Measurements from ENCODE around the gene NGB.
"Not testable (repeated sequence)": the region's sequence is repeated elsewhere in the genome, so short reads cannot be mapped to it uniquely, and the experiment has no call there.

Gene NGB

DNA sequence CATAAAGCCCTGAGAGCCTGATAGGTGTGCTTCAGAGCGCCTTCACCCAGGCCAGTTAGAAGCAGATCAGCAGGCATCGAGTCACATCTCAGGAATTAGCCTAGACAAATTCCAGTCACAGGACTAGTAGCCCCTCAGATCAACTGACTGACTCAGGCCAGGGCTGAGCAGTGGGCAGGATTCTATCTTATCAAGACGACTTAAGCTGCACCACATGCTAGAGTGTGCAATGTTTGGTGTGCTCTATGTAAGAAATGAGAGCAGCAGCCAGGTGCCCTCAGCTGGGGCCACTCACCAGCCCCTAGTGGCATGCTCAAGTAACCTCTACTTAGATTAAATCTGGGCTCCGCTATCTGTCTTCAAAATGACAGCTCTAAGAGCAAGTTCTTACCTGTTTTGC, 19.7 kb upstream of the NGB start:
- DNase-seq: no peak

DNA sequence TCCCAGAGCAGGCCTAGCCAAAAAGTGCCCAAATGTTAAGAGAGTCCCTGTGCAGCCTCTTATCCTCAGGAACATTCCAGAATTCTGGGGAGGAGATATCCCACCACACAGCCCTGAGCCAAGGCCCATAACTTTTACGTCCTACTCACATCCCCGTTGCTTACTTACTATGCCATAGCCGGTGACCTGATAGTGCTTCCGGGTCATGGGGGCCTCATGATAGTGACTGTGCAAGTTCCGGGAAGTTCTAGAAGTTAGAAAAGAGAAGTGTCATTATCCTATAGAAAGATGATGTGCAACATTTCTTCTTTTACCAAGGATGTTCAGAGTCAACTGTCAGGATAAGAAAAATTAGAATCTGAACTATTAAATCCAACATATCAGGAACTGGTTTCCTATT, 15.6 kb upstream of the NGB start:
- DNase-seq: no peak

DNA sequence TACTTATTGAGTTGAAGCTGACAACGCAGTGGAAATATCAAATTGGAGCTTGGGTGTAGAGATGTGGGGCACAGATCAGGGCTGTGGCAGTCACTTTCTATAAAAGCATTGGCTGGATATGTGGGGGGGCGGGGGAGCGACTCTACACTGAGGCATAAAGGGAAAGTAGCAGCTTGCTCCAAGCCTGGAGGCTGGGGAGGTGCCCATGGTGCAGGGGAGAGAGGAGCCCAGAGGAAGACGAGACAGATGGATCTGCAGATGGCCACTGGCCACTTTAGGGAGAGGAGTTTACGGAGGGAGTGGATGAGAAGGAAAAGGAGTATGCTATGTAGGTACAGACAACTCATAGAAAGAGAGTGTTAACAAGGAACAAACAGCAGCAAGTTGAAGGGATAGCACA, 13.5 kb upstream of the NGB start:
- no peak for DNase-seq

DNA sequence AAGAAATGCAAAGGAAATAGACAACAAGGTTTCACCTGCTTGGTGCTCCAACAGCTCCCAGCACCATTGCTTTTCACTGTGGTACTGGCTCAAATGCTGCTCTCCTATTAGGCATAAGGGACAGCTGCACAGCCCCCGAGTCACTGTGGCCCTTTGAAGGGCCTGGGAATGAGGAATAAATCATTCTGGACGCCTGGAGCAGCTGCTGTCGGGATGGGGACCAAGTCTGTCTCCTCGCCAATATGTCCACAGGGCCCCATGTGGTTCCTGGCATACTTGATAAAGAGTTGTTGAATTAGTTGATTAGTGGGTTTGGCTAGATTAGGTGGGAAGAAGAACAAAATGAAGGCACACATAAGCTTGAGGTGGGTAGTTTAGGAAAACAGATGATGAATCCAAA, 13.1 kb upstream of the NGB start:
- DNase-seq: no peak

DNA sequence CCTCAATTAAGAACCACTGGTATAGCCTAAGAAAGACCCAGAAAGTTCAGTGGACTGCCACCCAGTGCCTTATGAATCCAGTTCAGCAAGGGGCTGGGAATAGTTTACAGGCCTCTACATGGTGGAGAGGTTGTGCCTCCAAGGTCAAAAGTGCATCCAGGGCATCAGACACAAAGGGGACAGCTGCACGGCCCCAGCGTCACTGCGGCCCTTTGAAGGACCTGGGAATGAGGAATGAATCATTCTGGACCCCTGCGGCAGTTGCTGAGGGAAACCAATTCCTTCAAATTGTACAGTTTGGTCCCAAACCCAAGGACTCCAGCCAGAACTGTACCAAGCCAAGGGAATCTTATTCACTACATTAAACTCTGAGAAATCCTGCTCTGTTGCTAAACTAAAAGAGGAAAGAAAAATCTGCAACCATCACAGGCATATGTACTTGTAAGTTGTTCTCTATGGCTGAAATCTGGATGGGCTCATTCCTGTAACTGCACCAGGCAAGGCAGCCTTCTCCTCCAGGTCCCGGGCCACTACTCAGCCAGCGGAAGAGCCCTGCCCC, 10.9 kb upstream of the NGB start:
- DNase-seq: no peak

DNA sequence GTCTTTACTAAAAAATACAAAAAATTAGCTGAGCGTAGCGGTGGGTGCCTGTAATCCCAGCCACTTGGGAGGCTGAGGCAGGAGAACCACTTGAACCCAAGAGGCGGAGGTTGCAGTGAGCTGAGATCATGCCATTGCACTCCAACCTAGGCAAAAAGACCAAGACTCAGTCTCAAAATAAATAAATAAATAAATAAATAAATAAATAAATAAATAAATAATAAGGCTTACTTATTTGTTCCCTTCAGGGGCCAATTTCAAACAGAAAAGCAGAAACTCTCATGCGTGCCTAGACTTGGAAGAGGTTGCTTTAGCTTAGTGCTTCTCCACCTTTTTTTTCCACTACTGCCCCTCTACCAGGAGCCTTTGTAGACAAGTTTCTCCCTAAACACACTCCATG, 9.9 kb upstream of the NGB start:
- DNase-seq: not testable (repeated sequence)

DNA sequence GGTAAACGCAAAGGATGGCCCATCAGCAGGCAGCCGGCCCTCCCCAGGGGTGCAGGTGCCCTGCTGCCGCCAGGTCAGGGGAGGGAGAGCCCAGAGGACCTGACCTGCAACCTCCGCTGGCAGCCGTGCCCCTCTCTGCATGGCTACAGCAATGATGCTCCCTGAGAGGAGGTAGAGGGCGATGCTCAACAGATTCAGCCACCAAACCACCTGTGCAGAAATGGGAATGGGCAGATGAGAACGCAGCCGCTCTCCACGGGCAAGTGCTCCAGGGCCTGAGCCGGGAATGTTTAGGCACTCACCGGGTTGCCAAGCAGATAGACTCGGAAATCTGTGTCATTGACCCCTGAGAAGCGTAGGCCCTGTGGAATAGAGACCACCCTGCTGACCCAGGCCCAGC, 8.7 kb upstream of the NGB start:
- no peak for DNase-seq

DNA sequence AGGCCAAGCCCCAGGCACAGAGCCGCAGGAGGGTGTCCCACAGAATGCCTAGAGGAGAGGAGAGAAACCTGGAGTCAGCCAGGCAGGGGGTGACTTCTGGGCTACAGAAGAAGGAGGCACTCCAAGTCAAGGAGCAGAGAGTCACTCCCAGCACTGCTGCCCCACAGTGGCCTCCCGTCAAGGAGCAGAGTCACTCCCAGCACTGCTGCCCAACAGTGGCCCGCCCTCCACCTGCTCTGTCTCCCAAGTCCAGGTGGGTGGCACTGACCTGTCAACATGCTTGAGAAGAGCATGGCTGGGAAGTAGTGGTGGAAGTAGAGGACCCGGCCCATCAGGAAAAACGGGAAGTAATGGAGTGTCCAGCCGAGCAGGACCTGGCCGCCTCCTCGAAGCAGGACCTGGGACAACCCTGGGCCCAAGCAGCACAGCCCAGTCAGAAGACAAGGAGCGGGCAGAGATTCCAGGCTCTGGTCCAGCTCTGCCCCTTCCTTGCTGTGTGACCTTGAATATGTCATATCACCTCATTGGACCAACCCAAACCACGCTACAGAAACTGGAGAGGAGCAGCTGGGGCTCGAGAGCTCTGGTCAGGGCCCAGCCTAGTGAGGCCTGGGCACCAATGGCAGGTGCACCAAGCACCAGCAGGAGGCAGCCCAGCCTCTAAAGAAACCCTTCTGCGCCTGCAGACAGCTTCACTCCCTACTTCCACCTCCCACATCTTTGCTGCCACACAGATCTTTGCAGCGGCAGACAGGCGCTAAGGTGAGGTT, 7.6 kb upstream of the NGB start:
- DNase-seq: no peak

DNA sequence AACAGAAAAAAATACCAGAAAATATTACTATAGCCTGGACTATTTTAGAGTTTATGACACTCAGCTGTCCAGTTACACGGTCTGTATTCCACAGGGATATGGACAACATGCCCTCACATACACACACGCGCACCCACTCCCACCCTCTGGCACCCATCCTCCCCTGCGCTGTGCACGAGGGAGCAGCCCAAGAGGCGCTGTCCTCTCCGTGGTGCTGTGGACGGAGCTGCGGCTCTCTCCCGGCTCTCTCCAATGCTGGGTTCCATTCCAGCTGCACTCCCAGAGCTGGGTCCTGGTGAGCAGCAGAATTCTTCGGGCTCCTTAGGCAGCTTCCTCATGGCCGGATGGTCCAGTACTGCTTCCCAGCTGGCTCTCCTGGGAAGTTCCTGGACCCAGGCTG, 6.0 kb upstream of the NGB start:
- no peak for DNase-seq

DNA sequence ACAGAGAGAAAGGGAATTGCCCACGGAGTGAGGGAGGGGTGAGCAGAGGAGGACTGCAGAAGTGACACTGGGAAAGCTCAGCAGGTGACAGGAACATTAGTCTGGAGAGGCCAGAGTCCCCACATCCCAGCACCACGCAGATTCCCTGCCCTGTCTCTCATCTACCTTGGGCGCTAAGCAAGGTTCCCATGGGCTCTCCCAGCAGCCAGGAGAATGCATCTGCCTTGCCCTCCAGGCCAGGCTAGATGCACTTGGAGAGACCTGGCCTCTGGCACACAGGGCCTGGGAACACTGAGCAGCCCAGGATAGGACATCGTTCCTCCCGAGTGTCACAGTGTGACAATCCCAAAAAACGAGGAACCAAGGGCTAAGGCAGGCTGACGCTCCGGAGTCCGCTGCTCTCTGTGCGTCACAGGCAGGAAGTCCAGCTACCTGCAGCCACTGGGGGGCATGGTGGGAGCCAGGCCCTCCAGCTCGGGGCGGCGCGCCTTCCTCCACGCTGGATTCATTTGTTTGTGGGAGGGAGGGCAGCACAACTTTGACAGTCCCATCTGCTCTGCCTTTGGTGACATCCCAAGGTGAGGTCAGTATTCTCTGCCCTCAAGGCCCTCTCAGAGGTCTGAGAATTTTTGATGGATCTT, 5.4 kb upstream of the NGB start:
- no peak for DNase-seq

DNA sequence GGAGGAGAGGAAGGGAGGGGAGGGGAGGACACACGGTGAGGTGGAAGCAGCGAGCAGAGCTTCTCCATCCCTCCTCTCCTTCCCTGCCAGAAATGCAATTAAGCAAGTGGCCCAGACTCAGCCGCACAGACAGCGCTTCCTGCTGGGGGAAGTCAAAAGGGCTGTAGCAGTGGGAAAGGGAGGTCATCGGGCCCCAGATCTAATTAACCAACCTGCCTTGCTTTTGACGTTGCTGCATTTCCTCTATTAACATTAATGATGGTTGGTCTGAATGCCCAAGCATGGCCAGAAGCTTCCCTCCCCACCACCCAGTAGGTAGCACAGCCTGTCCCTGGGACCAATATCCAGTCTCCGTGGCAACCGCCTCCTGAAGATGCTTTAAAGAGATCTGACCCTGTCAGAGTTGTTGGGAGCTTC, 4.6 kb upstream of the NGB start:
- no peak for DNase-seq

DNA sequence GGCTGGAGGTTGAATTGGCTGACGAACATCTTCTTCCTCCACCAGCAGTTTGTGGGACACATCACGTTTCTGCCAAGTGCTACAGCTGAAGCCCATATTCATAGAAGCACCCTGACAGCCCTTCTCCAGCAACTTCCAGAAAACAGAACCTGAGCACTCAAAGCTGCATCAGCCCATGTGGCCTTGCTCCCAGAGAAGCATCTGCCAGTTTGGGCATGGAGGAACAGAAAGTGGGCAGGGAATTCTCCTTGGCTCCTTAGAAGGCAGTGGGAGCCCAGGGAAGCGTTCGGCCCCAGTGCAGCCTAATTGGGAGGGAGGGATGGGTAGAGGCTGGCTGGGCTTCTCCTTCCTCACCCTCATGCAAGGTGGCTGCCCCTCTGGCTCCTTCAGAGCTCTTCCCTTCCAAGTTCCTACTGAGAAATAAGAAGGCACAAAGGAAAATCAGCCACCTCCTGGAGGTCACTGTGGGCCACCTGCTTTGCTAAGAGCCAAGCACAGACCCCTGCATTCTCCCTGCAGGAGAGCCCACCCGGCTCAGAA, 4.1 kb upstream of the NGB start:
- DNase-seq: no peak

DNA sequence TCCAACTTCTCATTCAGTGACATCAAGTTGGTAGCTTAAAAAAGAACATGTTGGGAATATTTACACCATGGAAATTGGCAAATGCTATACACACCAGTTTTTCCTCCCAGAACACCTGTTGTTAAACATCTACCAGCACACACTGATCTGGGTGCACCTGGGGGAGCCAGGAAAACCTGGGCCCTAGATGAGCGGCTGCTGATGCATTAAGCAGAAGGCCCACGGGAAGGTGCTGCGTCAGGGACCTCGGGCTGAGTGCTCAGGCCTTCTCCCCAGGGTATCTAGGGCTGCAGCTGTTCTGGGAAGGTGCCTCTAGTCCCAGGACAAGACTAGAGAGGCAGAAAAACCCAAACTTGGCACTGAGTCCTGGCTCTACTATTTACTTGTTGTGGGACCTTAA, 2.8 kb upstream of the NGB start:
- DNase-seq: no peak

DNA sequence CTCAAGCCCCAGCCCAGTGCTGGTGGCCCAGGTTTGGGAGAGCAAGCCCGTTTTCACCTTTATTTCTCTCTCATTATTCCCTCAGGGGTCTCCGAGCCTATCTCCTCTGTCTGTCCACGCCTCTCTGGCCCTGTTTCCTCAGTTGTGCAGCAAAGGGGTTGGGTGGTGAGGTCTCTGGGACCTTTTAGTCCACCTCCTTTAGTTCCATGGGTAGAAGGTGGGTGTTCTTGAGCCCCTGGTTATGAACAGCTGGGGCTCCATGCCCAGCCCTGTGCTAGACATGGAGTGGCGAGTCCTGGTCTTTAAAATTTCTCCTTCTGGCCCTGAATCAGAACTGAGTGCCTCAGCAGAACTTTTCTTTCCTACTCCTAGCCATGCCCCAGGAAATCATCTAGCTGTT, 1.3 kb upstream of the NGB start:
- no peak for DNase-seq

DNA sequence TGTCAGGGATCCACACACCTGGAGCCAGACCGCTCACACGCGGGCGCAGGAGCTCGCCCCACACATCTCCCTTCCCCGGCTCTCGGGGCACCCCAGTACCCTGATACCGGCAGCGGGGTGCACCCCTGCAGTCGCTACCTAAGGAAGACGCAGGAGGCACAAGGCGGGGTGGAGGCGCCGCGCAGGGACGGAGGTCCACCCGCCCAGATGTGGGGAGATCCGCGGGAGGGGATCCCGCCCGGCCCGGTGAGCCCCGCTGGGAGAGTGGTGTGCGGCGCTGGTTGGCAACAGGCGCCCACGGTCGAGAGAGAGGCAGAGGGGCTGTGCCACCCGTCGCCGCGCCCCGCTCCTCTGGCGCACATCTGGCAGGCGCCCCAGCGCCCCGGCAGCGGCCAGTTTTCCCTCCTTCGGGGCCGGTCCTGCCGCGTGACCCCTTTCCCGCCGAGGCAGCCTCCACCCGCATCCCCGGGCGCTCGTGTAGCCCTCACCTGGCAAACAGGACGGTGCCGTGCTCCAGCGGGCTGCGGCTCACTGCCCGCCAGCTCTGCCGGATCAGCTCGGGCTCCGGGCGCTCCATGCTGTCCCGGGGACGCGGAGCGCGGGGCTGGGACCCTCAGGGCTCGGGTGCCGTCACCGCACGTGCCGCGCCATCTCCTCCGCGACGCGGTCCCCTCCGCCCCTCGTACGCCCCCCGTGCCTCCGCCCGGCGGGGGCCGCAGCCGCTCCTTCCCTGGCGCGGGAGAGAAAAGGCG, 469 bp downstream of the NGB start:
- DNase-seq: no peak

DNA sequence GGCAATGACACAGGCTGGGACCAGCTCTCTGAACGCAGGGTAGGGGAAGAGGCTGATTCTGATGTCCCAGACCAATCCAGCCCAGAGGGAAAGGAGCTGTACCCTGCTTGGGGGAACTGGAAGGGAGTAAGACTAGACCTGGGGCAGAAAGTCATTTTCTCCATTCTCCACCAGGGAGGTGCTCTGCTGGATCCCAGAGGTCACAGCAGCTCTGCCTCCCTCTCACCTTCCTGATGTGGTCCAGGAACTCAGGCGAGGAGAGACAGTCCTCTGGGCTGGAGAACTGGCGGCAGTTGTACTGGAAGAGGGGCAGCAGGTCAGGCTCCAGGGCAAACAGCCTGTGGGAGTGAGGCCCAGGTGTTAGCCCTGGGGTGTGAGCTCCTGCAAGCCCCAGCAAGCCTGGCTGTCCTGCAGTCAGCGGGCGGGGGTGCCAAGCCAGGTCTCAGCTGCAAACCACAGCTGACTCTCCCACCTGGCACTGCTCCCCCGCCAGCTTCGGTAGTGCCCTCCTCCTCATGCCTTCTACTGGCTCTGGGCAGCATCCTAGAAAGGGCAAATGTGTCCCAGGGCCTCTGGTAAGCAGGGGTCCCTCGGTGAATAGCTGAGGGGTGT, 1.9 kb downstream of the NGB start:
- no peak for DNase-seq

DNA sequence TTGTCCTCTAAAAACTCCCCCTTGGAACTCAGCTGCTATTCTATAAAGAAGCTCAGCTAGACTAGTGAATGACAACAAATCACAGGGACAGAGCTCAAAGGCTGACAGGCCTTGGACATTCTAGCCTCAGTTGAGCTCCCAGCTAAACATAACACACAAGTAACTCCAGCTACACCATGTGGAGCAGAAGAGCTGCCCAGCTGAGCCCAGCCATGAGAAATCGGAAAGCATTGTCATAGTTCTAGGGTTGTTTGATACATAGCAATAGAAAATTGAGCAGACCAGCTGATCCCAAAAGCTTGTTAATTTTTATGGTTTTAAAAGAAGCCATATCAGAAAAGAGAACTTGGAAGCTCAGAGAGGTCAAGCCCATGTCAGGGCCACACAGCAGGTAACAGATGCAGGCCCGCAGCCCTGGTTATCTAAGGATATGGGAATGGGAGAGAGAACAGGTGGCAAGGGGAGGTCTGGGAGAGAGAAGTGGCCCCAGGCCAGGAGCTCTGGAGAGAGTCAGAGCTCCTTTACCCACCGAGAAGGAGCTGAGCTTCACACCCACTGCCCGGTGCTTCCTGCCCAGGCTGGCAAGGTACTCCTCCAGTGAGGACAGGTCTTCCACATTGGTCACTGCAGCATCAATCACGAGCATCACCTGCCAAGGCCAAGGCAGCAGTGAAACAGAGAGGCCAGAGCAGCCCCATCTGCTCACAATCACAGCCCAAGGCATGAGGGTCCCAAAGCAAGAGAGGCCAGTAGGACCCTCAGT, 2.9 kb downstream of the NGB start:
- DNase-seq: no peak

DNA sequence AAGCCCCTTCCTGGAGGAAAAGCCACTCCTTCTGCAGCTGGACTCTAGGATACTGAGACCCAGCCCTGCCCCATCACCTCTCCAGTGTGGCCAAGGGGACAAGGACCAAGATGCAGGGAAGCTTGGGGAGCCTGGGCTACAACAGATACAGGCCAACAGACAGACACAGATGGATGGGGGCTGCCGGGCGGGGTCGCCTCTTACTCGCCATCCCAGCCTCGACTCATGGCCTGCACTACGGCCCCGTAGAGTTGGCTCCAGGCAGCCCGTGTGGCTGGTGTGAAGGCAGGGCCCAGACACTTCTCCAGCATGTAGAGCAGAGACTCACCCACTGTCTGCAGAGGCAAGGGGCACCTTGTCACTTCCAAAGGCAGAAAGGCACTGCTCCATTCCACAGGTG, 4.7 kb downstream of the NGB start:
- DNase-seq: no peak

DNA sequence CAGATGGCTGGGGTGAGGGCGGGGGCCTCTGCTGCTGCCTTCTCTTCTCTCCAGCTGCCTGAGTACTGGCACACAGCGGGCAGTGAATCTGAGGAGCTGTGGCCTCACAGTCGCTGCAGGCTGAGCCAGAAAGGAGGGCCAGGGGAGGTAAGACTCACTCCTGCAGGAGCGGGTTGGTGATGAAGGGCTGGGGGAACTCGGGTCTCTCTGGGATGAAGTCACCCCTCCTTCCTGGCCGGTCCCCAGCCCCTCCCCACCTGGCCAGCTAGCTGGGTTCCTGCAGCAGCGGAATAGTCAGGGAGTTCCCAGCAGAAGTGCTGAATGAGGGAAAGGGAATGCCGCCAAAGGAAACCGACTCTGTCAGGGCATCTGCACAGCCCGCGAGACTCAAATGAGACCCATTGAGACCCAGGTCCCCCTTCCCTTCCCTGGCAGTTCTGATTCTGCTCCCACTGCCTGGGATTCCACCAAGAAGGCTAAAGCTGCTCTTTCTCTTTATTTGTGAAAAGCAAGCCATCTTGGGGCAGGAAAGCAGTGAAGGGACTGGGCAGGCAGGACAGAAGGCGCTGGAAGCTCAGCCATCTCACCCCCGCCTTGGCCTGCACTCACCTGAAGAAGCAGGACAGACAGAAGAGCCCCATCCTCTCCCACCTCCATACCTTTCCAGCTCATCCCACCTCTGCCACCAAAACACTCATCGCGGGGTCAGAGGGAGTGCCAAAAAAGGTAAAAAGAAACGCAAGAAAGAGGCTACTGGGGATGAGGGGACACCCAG, 5.3 kb downstream of the NGB start:
- DNase-seq: no peak

DNA sequence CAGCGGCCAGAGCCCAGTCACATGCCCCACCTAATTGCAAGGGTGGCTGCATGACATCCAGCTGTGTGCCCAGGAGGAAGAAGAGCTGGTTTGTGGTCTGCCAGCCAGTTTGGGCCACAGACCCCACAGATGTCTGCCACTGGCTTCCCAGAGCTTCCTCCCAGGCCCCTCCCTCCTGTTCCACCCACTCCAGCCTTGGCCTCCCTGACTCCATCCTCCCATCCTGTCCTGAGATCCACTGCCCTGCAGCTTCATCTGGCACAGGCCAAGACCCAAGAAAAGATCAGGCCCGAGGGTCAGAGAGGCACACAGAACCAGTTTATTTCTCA, 5.9 kb downstream of the NGB start:
- no peak for DNase-seq

DNA sequence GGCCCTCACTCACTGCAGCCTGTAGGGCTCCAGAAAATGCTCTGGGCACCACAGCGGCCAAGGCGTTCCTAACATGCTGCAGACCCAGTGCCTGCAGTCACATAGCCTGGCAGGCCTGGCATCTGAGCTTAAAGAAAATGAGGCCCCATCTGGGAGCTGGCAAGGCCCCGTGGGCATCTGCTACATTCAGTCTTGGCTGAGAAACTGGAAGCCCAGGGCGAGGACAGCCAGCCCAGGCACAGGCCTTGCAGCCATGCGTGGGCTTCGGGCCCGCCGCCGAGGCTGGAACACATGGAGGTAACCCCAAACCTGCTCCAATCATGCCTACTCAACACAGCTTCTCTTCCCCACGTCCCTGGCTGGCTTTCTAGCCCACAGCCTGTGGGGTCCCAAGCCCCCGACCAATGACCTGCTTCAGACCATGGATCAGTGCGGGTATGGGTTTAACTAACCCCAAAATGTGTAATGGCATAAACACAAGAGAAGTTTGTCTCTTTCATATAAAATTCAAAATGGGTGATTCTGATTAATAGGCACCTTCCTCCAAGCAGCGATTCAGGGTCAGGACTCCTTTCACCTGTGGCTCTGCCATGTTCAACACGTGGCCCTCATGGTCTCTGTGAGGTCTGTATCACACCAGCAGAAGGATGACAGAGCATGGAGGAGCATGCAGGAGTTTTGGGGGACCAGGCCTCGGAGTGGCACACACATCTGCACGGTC, 6.4 kb downstream of the NGB start:
- no peak for DNase-seq
